GM18505 (cell line): ENCODE data around the gene KDM2B.

Experiments
- ATAC-seq: cut with Tn5 transposase; IDR thresholded peaks from one replicate; pipeline ENCODE4 v1.9.1; 2021; ENCODE audit not compliant: unreplicated experiment
- POLR2A ChIP-seq: IDR thresholded peaks from 4 replicates; pipeline ENCODE4 v1.6.1; 2011; ENCODE audit warnings: borderline replicate concordance; ENCODE audit not compliant: insufficient read depth, insufficient read length; ENCODE audit errors: extremely low read depth

Gene KDM2B

DNA sequence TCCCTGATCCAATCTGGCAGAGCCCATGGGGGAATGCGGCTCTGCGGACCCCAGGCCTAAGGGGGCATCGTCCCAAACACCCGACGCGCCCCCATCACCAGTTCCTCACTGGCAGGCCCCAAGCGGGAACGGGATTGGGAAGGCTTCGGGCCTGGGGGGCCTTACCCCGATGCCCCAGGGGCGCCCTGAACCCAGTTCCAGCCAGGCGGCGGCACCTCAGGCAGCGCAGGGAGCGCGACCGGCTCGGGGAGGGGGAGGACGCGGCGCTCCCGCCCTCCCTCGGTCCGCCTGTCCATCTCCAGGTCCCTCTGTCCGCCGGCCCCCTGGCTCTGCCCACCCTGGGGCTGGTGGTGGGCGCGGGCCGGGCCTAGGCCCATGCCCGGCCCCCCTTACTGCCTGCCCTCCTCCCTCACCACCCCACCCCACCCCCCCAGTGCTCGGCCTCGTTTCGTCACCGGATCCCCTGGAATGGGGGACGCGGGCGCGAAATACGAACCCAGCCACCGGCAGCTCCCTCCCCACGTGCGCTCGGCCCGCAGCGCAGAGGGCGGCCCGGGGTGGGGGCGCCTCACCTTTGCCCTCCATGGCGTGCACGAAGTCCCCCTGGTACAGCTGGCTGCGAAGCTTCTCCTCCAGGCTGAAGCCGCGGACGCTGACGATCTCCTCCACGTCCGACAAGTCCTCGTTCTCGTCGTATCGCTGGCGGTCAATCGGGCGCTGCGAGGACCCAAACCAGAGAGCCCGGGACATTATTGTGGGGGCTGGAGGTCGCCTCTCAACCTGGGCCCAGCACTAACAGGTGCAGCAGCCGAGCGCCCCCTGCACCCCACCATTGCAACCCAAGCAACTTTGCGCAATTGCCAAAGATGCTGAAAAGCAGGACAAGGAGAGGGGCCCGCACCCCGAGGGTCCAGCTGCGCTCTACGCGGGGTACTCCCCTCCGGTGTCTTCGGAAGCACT is 2.3 kb downstream of the KDM2B start:
- ATAC-seq, result no peak
- TF ChIP-seq POLR2A, result no peak

GRCh38 chr12:121577443-121578180 is 3.2 kb downstream of the KDM2B start:
- TF ChIP-seq POLR2A, result no peak
- no peak for ATAC-seq

DNA sequence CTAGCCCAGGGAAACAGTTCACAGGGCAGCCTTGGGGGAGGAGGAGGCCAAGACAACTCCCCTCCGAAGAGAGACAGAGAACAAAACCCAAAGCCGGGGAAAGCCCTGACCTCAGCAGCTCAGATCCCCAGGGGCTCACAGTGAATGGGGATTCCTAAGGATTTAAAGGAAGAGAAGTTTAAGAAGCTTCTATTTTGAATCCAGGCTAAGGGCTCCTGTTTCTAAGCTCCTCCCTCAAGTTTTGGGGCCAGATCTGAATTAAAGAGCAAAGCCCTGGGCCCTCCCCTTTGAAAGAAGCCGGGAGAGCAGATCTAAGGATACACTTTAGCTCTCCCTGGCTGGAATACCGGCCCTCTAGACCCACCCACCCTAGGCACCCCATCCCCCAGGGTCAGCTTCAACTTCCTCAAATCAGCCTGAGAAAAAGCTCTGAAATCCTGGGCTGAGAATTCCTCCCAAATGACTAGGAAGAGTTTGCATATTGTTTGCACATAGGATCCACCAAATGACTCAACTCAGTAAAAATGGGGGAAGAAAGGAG is 3.9 kb downstream of the KDM2B start:
- no peak for ATAC-seq
- TF ChIP-seq POLR2A, result no peak

DNA sequence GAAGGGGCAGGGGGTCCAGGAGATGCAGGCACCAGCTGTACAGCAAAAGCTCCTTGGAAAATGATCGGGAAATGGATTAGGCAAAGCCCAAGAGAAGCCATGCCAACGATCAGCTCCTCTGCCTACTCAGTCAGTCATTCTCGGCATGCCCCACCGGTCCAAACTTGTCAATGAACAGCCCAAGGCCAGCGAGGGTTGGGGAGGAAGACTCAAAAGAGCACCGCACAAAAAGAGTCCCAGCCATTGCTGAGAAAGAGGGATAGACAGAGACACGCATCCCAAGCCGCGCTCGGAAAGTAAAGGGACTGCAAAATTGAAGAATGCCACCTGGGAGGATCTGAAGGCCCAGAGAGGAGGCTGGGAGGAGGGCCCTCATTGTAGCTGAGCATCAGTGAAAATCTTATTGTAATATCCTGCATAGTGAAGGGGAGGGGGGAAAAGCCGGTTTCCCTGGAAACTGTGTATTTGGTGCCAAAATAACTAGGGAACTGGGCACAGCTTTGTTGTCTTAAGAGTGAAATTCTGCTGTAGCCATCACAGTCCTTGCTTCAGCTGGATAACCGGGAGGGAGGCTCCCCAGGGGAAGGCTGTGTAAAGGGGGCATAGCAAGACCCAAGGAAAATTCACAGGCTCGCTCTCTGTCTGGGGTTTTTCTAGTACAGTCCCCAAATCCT is 4.7 kb downstream of the KDM2B start:
- TF ChIP-seq POLR2A, result no peak
- ATAC-seq, result no peak

DNA sequence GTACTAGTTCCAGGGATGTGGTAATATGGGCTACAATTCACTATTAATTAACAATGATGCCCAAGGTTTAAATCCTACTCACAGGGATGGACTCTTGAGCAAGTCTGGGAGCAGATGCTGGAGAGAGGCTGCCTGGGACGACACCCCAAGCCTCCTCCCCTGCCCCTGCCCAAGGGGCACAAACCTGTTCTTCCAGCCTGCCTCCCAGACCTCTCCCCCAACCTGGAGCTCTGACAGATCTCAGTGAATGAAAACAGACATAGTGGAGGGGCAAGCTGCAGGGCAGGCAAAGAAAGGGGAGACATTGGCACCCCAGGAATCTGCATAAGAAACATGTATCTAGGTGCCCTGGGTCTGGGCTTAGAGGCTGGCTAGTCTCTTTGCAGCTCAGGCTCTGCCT is 5.8 kb downstream of the KDM2B start:
- ATAC-seq, result no peak
- TF ChIP-seq POLR2A, result no peak

- ATAC-seq, result no peak
- no peak for TF ChIP-seq POLR2A
These were observed 6.8 kb downstream of the KDM2B start for GRCh38 chr12:121574025-121574424.

DNA sequence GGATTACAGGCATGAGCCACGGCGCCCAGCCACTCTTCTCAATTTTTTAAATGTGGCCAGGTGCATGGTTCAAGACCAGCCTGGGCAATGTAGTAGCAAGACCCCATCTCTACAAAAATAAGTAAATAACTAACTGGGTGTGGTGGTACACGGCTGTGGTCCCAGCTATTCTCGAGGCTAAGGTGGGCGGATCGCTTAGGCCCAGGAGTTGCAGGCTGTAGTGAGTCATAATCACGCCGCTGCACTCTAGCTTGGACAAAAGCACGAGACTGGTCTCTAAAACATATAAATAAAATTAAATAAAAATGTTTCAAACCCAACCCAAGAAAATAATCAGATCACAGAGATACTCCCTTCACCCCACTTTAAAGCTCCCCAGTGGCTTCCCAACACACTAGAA is 8.9 kb downstream of the KDM2B start:
- no peak for ATAC-seq

DNA sequence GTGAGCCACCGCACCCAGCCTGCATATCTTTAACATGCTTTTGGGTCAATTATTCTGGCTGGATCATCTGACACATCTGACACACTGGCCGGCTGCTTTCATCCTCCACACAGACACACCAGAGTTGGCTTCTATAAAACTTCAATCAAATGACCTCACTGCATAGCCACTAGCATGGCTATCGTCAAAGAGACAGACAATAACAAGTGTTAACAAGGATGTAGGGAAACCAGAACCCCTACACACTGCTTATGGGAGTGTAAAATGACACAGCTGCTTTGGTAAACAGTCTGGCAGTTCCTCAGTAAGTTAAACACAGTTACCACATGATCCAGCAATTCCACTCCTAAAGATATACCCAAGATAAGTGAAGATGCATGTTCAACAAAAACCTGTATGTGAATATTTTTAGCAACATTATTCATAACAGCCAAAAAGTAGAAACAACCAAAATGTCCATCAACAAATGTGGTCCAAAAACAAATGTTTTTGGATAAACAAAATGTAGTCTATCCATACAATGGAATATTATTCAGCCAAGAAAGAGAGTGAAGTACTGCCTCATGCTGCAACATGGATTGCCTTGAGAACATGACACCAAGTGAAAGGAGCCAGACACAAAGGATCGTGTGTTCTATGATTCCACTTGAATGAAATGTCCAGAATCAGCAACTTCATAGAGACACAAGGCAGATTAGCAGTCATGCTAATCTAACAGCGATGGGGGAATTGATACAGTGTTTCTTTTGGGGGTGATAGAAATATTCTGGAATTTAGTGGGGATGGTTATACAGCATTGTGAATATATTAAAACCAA is 10.1 kb downstream of the KDM2B start:
- TF ChIP-seq POLR2A, result no peak
- ATAC-seq, result no peak

More for the DNA sequence above, 8.9 kb downstream of the KDM2B start:
- TF ChIP-seq POLR2A, result no peak

GRCh38 chr12:121568971-121569751 is 11.7 kb downstream of the KDM2B start:
- no peak for ATAC-seq
- no peak for TF ChIP-seq POLR2A

- no peak for ATAC-seq
These were observed 12.3 kb downstream of the KDM2B start for GRCh38 chr12:121568518-121568917.

GRCh38 chr12:121565076-121565475 is 15.7 kb downstream of the KDM2B start:
- TF ChIP-seq POLR2A, result no peak

More at GRCh38 chr12:121568518-121568917, 12.3 kb downstream of the KDM2B start:
- no peak for TF ChIP-seq POLR2A

DNA sequence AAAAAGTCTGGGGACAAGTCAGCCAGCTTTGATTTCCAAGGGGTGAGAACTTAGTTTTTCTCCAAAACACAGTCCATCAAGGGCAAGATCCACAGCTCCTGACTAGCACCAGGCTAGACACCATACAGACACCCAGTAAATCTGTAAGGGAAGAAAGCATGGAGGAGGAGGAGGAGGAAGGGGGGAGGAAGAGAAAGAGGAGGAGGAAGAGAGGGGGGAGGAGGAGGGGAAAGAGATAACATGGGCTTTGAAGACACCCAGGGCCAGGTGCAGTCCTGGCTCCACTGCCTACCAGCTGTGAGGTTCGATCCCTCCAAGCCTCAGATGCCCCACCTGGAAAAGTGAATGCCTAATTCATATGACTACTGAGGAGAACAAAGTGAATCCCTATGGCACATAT is 18.3 kb downstream of the KDM2B start:
- no peak for TF ChIP-seq POLR2A
- ATAC-seq, result no peak

More at GRCh38 chr12:121565076-121565475, 15.7 kb downstream of the KDM2B start:
- ATAC-seq, result no peak
